Stomach (tissue), 4 donors: ENCODE measurements around the gene LYPD6.

Source experiments
- CTCF ChIP-seq, 7 experiments: fragments of 450-650 bp in 4 of 7; fragments of 200-600 bp in 3 of 7; sonication (generic) in 3 of 7; IDR thresholded peaks; one replicate each; pipeline ENCODE4 v1.5.1; 2016 to 2019; ENCODE audit warnings: antibody characterized with exemption in 7 of 7, control low read depth in 2 of 7, mild to moderate bottlenecking in 1 of 7
- EP300 ChIP-seq: sonication (generic); formaldehyde crosslinking; IDR thresholded peaks from one replicate; pipeline ENCODE4 v1.6.1; 2017; ENCODE audit warnings: antibody characterized with exemption
- POLR2A ChIP-seq, 4 donors: fragments of 450-650 bp; IDR thresholded peaks; one replicate each; pipeline ENCODE4 v1.6.1; 2016; ENCODE audit warnings: antibody characterized with exemption in 4 of 4, control low read depth in 2 of 4, mild to moderate bottlenecking in 1 of 4, moderate library complexity in 1 of 4
- POLR2AphosphoS5 ChIP-seq, 3 donors: sonication (generic); formaldehyde crosslinking; IDR thresholded peaks; one replicate each; pipeline ENCODE4 v1.6.1; 2016; ENCODE audit warnings: antibody characterized with exemption in 3 of 3

- no peak for TF ChIP-seq POLR2A (IDR thresholded peaks at IDR 0.05)
- TF ChIP-seq CTCF (IDR thresholded peaks at IDR 0.05) = no peak
- TF ChIP-seq POLR2AphosphoS5 (IDR thresholded peaks at IDR 0.05) = no peak
- TF ChIP-seq EP300 = no peak
Observed at GRCh38 chr2:149334156-149334555, 3.8 kb downstream of the LYPD6 start.
